ENCODE results near the gene GH2. TPM values are rescaled to one million over a fixed set of nuclear protein-coding genes. Genes with fewer than 3 reads are reported as not detected.
"Not testable (repeated sequence)": the region's sequence is repeated elsewhere in the genome, so short reads cannot be mapped to it uniquely, and the experiment has no call there.

The GH2 gene
- total RNA-seq, 2 donors from 2014 or later: not detected

GRCh38 chr17:63892316-63893037 lies 10.7 kb upstream of the GH2 start:
- H3K36me3 Mint-ChIP-seq; H3K27ac Mint-ChIP-seq; ATAC-seq; DNase-seq (ENCODE audit: low spot score in 2 of 2); H3K9me3 Mint-ChIP-seq: not testable (repeated sequence)

GRCh38 chr17:63889026-63889848 lies 7.5 kb upstream of the GH2 start:
- DNase-seq (ENCODE audit: low spot score in 2 of 2); H3K27ac Mint-ChIP-seq; H3K36me3 Mint-ChIP-seq; H3K9me3 Mint-ChIP-seq: not testable (repeated sequence)
- ATAC-seq: peak; percentile 56 to 74

- peak overlapping the region in 1 of 2 donors; percentile 22 for H3K27ac Mint-ChIP-seq
- ATAC-seq; DNase-seq (ENCODE audit: low spot score in 2 of 2); H3K36me3 Mint-ChIP-seq; H3K9me3 Mint-ChIP-seq: not testable (repeated sequence)
Observed at GRCh38 chr17:63885119-63885518, 3.4 kb upstream of the GH2 start.

- not testable (repeated sequence) for H3K9me3 Mint-ChIP-seq; ATAC-seq; H3K36me3 Mint-ChIP-seq; DNase-seq (ENCODE audit: low spot score in 2 of 2); H3K27ac Mint-ChIP-seq
Observed at GRCh38 chr17:63882626-63883126, 932 bp upstream of the GH2 start.

GRCh38 chr17:63881337-63881736 lies 407 bp downstream of the GH2 start:
- not testable (repeated sequence) for DNase-seq (ENCODE audit: low spot score in 2 of 2); ATAC-seq; H3K27ac Mint-ChIP-seq; H3K36me3 Mint-ChIP-seq; H3K9me3 Mint-ChIP-seq

GRCh38 chr17:63880706-63881105 lies 1.0 kb downstream of the GH2 start:
- ATAC-seq: no peak
- H3K27ac Mint-ChIP-seq: no peak overlapping the region
- no peak for DNase-seq (ENCODE audit: low spot score in 2 of 2)
- no peaks in the 10 kb centered on the region for H3K9me3 Mint-ChIP-seq
- no peaks in the 10 kb centered on the region for H3K36me3 Mint-ChIP-seq

- DNase-seq (ENCODE audit: low spot score in 2 of 2); H3K36me3 Mint-ChIP-seq; H3K27ac Mint-ChIP-seq; H3K9me3 Mint-ChIP-seq; ATAC-seq: not testable (repeated sequence)
Observed at GRCh38 chr17:63878413-63878812, 3.3 kb downstream of the GH2 start.

GRCh38 chr17:63874693-63875092 lies 7.1 kb downstream of the GH2 start:
- H3K9me3 Mint-ChIP-seq; H3K36me3 Mint-ChIP-seq; DNase-seq (ENCODE audit: low spot score in 2 of 2); H3K27ac Mint-ChIP-seq; ATAC-seq: not testable (repeated sequence)

- DNase-seq (ENCODE audit: low spot score in 2 of 2); H3K9me3 Mint-ChIP-seq; H3K27ac Mint-ChIP-seq; H3K36me3 Mint-ChIP-seq: not testable (repeated sequence)
- peak in 1 of 2 donors; percentile 39 for ATAC-seq
Observed at GRCh38 chr17:63874061-63874626, 7.6 kb downstream of the GH2 start.

GRCh38 chr17:63873577-63873976 lies 8.2 kb downstream of the GH2 start, which contains the start of gene CSH2:
Gene CSH2, minus strand, starts transcription at chr17:63873677. Its CDS starts 63 bp downstream, at chr17:63873614.
- not testable (repeated sequence) for H3K27ac Mint-ChIP-seq; H3K36me3 Mint-ChIP-seq; ATAC-seq; H3K9me3 Mint-ChIP-seq; DNase-seq (ENCODE audit: low spot score in 2 of 2)

GRCh38 chr17:63871646-63872365 lies 9.9 kb downstream of the GH2 start:
- not testable (repeated sequence) for ATAC-seq; DNase-seq (ENCODE audit: low spot score in 2 of 2); H3K36me3 Mint-ChIP-seq; H3K27ac Mint-ChIP-seq; H3K9me3 Mint-ChIP-seq

GRCh38 chr17:63870292-63870665 lies 11.5 kb downstream of the GH2 start:
- not testable (repeated sequence) for H3K9me3 Mint-ChIP-seq; H3K27ac Mint-ChIP-seq; DNase-seq (ENCODE audit: low spot score in 2 of 2); H3K36me3 Mint-ChIP-seq; ATAC-seq

- DNase-seq (ENCODE audit: low spot score in 2 of 2); H3K27ac Mint-ChIP-seq; ATAC-seq; H3K9me3 Mint-ChIP-seq; H3K36me3 Mint-ChIP-seq: not testable (repeated sequence)
Observed at GRCh38 chr17:63869491-63870291, 12.1 kb downstream of the GH2 start.

- not testable (repeated sequence) for H3K36me3 Mint-ChIP-seq; H3K9me3 Mint-ChIP-seq; ATAC-seq; DNase-seq (ENCODE audit: low spot score in 2 of 2)
- peak overlapping the region in 1 of 2 donors; percentile 68 for H3K27ac Mint-ChIP-seq
Observed at GRCh38 chr17:63866625-63867024, 15.1 kb downstream of the GH2 start.

- ATAC-seq (no peak), DNase-seq (ENCODE audit: low spot score in 2 of 2) (no peak)
- no peak overlapping the region for H3K27ac Mint-ChIP-seq
- no peaks in the 10 kb centered on the region for H3K36me3 Mint-ChIP-seq
- H3K9me3 Mint-ChIP-seq: no peaks in the 10 kb centered on the region
Observed at GRCh38 chr17:63859257-63859656, 22.5 kb downstream of the GH2 start.

- not testable (repeated sequence) for H3K27ac Mint-ChIP-seq; DNase-seq (ENCODE audit: low spot score in 2 of 2); ATAC-seq; H3K9me3 Mint-ChIP-seq; H3K36me3 Mint-ChIP-seq
Observed at GRCh38 chr17:63856425-63856824, 25.3 kb downstream of the GH2 start.

Data from activated naive CD4-positive, alpha-beta T cell treated with anti-CD3 and anti-CD28 coated beads, Interleukin-2, amount 50 U/mL, for 72 hours (primary cell).